SH-SY5Y (cell line): ENCODE measurements around the gene MACROH2A1.

Experiments
- GATA2 ChIP-seq: IDR thresholded peaks from 2 replicates; pipeline ENCODE4 v1.6.1; 2011; ENCODE audit warnings: mild to moderate bottlenecking, low read depth, low read length
- GATA3 ChIP-seq: IDR thresholded peaks from 2 replicates; pipeline ENCODE4 v1.6.1; 2011; ENCODE audit warnings: low read depth, mild to moderate bottlenecking, low read length, moderate library complexity

DNA sequence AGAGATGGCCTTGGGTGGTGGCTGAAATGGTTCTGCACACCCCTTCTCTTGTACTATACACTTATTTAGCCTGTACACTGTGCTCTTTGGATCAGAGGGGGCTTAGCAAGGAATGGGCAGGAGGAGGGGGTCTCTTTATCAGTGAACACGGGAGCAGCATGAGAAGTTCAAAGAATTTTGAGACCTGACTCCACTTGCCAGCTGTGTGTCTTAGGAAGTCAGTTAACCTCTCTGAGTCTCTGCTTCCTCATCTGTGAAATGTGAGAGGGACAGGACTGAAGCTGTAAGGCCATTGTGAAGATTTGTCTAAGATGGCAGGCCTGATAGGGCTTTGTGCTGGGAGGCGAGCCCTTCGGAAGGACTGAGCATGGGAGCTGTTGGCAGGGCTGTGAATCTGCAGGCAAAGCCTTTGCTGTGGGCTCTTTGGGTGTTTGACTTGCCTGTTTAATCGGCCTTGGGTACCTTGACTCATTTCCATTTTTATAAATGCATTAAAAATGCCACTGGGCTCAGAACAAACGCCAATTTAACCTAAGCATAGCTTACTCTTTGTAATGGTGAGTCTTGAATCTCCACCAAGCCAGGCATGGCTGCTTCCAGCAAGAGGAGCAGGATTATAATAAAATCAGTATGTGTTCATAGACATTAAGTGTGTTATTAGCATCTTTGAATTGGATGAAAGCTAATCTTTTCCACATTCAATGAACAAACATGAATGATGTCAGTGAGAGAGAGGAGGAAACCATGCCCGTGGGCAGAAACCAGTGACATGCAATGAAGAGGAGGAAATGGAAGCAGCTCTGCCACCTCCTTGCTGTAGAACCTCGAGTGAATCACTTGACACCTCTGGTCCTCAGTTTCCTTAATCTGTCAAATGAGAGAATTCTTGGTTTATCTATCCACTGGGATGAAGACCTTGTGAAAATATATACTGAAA, 89.4 kb downstream of the MACROH2A1 start:
- no peak for TF ChIP-seq GATA3
- no peak for TF ChIP-seq GATA2
